ENCODE results near the gene TRAF3IP1.
"Not testable (repeated sequence)": the region's sequence is repeated elsewhere in the genome, so short reads cannot be mapped to it uniquely, and the experiment has no call there.

The TRAF3IP1 gene

DNA sequence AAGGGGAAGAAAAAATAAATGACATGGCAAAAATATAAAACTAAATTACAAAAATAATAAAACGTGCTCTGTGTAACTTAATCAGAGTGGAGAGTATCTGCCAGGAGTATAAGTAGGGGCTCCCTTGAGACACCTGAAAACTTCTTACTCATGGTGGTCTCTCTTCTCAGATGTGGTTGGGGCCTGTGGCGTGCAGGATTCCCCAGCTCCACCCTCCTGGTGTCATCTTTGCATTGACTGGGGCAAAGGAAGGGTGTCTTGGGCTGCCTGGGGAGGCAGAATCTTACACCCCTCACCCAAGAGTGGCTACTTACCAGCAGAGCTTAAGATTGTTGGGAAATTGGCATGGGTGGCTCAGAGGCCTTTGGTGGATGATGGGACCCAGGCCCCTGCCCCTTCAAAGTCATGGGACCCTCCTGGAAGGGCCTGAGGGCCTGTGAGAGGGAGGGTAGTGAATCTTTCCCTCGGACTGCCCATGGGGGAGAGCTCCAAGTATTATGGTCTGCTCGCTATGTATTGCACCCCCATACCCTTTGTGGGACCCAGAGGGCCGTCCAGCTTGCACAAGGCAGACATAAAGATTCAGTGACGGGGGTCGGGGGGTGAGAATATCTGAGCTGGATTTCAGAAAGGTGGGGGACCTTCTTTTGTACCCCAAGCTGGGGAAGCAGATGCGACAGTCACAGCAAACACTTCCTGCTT lies 6.9 kb upstream of the TRAF3IP1 start:
- no peak for DNase-seq

DNA sequence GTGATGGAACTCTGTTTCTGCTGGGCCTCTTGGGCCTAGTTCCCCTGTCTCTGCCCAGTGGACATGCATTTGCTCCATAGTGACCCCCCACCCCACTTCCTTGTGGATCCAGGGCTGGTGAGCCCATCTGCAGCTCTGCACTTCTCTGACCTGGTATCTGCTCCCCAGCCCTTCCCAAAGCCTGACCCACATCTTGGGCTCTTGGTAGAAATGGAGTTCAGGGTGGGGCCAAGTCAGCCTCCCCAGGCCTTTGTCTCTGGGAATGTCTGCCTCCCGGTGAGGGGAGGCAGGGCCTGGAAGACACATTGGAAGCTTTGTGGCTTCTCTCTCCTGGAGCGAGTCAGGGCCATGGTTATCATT lies 6.3 kb upstream of the TRAF3IP1 start:
- no peak for DNase-seq

DNA sequence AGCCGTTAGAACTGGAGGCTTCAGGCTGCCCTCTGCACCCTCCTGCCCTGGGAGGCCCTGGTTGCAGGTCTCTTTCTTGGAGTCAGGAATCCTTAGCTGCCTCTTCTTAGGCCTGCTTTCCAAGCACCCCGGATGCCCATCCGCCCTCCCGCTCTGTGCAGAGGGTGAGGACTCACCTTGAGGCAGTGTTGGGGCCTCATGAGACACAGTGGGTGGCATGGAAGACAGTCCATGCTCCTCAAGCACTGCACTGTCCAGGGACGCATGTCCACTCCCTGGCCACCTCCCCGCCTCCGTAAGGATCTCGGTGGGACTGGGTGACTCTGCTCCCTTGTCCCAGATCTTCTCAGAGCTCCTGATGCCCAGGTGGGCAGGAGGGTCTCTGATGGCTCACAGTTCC lies 5.7 kb upstream of the TRAF3IP1 start:
- DNase-seq = no peak

DNA sequence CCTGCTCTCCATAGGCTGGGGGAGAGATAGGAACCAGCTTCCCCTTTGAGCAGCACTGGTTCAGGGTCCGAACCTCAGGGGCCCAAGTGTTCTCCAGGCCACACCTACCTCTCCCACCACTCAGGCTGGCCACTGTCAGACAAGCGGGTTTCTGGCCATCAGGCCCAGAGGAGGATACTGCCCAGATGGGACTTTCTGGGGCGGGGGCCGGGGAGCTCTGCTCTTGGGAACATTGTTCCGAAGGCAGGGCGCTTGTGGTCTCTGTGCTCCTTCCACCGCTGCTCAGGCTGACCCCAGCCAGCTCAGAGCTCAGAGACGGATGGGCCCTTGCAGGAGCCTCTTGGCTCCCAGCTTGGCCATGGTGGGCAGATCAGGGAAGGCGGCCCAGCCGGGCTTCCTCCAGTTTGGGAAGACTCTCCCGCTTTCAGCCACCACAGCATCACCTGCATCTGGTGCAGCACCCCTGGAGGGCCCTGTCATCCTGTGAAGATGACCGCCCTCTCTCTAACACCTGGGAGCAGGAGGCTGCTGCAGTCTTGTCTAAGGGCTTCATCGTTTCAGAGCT lies 5.2 kb upstream of the TRAF3IP1 start:
- no peak for DNase-seq

DNA sequence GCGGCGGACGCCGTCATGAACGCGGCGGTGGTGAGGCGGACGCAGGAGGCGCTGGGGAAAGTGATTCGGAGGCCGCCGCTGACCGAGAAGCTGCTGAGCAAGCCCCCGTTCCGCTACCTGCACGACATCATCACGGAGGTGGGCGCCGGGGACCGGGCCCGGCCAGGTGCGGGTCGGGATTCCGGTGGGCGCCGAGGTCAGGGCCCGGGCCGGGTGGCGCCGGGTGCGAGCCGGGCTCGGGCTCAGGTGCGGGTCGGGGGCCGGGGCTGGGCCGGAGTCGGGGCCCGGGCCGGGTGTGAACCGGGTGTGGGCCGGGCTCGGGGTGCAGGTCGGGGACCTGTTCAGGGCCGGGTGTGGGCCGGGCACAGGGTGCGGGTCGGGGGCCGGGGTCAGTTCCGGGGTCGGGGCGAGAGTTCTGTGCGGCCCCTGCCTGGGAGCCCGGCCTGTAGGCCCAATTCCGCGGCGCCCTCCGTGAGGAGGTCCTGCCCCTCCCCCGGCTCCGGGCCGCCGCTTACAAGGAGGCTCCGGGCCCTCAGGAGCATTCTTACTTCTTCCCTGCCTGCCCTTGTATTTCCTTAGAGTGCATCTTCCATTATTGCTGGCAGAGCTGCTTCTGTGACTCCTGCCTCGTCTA lies 447 bp downstream of the TRAF3IP1 start:
- no peak for DNase-seq

DNA sequence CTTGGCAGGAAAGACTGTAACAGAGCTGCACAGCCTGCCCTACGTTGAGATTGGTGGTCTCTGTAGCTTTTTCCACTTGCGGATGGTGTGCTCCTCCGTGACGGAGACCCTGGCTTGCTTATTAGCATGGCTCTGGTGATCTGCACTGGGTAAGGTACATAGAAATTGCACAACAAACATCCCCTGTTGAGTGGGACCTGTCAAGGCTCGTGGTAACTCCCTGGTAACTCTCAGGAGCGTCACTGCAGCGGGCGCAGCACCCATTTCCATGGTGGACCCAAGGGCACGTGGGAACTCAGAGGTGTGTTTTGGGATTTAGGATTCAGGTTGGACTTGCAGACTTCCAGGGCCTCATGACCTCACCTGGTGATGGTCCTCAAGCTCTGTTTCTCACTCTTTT lies 1.1 kb downstream of the TRAF3IP1 start:
- no peak for DNase-seq

DNA sequence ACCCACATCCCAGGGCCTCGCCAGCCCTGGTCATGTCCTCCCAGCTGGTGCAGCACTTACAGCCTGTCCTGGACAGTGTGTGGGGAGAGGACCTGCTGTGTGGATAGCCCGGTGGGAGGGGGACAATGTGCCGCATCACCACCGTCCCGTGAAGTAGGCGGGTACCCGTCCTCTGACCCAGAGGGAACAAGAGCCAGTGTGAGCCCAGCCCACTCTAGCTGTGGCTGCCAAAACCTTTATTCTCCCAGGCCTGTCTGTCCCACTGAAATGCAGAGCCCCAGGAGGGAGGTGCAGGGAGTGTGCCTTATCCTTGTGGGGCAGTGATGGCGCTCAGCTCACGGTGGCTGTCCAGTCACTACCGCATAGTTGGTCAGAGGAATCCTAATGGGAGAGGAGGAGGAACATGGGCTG lies 1.7 kb downstream of the TRAF3IP1 start:
- DNase-seq = no peak

DNA sequence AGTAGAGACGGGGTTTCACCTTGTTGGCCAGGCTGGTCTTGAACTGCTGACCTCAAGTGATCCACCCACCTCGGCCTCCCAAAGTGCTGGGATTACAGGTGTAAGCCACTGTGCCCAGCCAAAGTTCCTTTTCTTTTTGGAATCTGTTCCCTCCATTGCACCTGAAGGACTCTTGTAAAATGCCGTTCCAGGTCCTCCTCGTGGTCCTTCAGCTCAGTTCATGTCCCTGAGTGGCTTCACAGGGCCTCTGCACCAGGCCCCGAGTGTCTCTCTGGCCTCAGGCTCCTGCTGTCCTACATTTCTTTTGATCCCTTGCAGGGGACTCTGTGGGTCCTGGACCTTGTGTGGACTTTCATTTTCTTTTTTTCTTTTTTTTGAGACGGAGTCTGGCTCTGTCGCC lies 3.9 kb downstream of the TRAF3IP1 start:
- not testable (repeated sequence) for DNase-seq

DNA sequence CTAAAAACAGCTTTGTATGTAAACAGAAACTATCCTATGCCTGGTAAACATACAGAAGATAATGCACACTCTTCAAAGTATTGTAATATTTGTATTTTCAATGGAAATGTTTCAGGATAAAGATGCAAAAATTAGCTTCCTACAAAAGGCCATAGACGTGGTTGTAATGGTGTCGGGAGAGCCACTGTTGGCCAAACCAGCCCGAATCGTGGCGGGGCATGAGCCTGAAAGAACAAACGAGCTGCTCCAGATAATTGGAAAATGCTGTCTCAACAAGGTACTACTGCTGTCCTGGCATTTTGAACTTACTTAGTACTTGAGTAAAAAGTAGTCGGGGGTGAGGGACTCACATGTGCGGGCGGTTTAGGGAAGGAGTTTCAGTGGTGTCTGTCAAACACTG lies 5.4 kb downstream of the TRAF3IP1 start:
- DNase-seq = no peak

DNA sequence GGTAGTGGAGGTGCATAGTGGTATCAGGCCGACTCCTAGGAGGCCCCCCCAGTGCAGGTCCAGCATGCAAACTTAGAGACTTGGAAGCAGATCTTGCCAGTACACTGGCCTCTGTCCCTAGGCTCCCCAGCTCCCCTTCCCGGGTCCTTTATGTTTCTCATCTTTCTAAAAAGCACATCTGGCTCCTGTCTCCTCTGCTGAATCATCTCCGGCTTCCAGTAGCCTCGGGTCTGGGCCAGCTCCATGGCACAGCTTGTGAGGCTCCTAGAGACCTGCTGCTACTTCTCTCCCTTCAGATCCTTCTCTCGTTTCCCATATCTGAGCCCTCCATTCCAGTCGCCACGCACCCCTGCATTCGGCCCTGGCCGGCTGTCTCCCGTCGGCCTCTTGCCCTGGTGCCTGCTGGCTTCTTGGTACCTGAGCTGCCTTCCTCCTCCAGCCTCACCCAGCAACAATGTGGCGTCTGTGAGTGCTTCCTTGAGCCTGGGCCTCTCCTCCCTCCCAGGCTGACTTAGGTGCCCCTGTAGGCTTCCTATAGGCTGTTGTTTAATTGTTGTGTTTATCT lies 6.6 kb downstream of the TRAF3IP1 start:
- DNase-seq = no peak

DNA sequence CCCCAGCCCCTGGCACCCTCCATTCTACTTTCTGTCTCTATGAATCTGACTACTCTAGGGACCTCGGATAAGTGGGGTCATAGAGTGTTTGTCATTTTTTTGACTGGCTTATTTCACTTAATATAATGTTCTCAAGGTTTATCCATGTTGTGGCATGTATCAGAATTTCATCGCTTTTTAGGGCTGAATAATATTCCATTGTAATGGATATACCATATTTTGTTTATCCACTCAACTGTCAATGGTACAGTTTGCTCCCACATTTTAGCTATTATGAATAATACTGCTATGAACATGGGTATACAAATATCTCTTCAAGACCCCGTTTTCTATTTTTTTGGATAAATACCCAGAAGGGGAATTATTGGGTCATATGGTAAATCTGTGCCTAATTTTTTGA lies 7.4 kb downstream of the TRAF3IP1 start:
- no peak for DNase-seq

DNA sequence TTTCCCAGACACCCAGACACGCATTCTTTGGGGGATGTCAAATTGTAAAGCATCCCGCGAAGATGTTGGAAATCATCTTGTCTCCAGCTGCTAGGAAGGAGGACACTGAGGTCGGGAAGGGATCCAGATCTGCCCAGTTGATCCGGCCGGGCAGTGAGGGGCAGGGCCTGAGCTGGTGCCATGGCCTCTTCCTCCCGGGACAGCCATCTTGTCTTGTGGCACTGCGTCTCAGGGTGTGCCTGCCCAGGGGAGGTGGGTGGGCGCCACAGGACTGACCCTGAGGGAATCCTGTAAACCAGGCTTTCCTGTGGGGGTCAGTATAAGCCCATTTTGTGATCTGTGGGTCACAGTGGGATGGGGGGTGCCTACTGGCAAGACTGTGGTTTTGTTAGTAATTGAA lies 10.1 kb downstream of the TRAF3IP1 start:
- no peak for DNase-seq

DNA sequence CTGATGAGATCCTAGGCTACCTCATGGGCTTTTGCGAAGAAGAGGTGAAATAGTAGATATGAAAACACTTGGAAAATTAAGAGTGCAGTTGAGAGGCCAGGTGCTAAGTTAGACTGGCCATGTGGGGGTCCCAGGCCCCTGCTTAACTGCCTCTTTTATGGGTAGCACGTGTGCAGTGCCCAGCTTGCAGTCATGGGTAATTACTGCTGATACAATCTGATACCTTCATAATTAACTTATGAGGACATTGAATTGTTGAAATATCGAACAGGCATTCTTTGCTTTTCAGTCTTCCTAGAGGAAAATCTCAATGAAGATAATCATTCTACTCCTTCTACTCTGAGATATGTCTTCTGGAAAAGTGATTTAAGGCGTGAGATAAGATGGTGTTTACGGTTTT lies 11.6 kb downstream of the TRAF3IP1 start:
- no peak for DNase-seq

DNA sequence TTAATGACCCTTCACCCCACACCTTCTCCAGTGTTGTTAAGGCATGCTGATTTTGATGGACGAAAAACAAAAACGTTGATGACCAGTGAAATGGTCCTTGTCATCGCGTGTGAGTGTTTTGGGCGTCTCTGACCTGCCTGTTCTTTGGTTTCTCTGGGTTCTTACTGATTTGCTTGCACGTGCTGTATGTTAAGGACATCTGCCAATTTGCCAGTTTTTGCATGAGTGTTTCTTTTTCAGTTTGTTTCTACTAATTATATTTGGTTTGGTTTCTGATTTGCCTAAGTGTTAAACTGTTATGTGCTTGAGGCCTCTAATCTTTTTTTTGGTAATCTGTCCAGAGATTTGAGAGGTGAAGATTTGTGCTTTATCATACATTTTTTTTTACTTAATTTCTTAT lies 14.6 kb downstream of the TRAF3IP1 start:
- no peak for DNase-seq

DNA sequence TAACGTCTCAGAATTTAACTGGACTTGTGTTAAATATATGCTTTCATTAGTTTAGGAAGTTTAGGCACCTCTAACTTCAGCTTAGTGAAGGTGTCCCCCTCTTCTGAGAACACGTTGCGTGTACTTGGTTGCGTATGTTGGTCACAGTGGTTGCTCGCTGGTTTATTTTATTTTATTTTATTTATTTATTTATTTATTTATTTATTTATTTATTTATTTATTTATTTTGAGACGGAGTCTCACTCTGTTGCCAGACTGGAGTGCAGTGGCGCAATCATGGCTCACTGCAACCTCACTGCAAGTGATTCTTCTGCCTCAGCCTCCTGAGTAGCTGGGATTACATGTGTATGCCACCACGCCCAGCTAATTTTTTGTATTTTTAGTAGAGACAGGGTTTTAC lies 15.3 kb downstream of the TRAF3IP1 start:
- not testable (repeated sequence) for DNase-seq

DNA sequence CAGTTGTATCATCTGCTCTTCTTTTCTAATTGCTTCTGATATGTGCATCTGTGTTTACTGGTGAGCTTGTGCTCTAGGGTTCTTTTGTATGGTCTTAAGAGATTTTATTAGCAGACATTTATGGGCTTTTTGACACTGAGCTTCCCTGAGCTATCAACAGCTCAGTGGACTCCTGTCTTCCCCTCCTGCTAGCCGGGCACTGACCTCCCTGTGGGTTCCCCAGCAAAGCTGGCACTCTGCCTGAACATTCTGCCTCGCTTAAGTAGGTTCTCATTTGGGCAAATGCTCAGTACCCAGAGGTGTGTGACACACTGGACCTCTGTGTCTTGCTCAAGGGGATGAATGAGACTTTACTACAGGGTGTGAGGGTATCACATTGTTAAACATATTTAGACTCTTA lies 15.8 kb downstream of the TRAF3IP1 start:
- no peak for DNase-seq

DNA sequence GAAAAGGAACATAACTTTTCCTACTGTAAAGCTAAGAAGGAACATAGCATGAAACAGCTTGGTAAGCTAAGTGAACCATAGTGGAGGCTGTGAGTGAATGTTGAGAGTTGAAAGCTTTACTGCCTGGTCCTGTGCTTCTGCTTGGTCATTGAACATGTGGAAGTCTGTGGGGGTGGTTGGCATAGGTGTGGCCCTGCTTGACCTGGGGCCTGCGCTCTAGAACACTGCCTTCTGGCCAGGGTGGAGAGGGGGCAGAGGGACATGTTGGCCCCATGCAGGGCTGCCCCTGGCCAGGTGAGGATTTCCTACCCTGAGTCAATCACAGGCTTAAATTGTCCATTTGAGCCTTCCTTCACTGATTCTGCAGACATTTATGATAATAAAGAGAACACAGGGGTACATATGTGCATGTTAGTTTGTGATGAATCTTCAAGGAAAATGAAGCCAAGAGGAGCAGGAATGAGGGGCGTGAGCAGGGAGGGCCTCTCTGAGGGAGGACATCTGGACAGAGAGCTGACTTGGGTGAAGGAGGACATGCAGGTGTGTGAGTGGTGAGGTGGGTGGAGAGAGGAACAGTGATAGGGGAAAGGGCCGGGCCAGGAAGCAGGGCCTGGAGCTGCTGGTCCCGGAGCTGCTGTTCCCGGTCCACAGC lies 16.6 kb downstream of the TRAF3IP1 start:
- no peak for DNase-seq

DNA sequence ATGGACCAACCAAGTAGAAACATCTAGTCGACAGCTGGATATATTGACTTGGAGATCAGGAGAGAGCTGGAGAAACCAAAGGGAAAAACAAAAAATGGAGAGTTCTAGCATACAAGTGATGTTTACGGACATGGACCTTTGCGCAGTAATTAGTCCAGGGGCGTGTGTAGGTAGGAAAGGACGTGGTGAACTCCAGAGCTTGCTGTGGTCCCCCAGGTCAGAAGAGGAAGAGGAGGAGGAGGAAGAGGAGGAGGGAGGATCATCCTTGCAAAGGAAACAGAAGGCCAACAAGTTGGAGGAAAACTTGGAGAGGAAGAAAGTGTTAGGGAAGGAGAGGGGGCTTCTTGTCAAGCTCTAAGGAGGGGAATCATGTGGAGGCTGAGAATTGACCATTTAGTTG lies 17.5 kb downstream of the TRAF3IP1 start:
- DNase-seq = no peak

DNA sequence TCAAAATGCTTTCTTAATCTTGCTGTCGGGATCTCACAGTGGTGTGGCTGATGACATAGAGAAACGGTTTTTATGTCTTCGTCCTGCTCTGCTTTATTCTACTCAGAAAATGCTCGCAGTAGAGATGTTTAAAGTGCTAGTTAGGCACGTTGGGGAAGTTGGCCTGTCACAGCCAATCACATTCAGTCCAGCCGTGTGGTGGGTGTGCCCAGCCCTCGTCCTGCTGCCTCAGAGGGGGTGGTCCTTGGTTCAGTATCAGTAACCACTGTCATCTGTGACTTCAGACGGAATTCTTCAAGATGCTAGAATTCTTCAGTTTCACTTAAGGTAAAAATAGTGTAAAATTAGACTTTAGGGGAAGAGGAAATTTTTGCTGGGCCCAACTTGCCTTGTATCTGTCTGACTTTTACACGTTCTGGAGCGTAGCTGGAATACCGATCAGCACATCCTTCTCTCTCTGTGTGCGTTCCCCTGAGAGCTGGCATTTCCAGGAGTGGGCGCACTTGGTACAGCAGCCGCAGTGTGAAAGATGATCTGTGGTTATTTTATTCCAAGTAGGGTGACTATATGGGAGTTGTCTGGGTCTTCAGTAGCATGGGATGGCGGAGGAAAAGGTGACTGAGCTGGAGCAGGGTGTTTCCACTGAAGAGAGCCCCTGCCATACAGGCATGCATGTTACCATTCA lies 18.5 kb downstream of the TRAF3IP1 start:
- no peak for DNase-seq

DNA sequence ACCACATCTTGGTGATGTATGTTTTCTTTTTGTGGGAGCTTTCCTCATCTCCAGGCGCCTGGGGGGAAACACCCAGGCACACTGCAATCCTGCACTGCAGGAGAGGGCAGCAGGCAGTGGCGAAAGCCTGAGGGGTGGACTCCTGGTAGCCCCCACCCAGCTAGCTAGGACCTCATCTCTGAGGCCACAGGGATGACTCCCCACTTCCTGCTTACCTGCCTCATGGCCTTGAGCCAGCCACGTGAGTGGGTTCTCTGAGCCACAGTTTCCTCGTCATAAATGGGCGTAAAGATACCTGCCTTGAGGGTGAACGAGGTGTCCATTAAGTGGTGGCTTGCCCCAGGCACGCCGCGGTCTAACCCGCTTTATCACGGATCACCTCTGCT lies 19.1 kb downstream of the TRAF3IP1 start:
- DNase-seq = no peak

DNA sequence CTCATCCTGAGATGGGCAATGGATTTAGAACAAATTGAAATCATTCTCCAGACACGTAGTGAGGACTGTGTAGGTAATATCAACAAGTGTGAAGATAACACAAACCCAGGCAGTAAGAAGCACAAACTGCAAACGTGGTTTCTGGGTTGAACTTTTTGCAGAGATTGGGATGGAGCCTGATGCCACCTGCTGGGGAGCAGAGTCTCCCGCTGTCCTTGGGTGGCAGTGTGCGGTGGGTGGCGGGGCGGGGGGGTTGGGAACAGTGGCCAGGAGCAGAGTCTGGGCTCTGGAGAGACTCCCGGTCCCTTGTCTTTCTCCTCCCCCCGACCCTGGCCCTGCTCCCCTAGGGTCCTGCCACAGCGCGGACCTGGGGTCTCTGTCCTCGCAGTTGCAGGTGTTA lies 19.5 kb downstream of the TRAF3IP1 start:
- DNase-seq = no peak

DNA sequence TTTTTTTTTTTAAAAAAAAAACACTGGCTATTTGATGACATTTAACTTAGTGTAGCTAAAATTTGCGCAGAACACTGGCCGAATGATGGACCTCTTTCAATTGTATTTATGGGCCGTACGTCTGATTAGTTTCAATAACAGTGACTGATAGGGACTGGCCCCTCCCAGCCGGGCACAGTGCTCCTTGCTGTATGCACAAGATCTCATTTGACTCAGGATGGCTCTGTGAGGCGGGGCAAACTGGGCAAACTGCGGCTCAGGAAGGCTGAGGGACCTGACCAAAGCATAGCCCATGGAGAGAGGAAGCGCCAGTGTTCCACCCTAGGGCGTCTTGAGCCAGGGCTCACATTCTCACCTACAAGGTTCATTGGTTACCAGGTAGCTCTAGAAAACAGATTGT lies 21.2 kb downstream of the TRAF3IP1 start:
- no peak for DNase-seq

DNA sequence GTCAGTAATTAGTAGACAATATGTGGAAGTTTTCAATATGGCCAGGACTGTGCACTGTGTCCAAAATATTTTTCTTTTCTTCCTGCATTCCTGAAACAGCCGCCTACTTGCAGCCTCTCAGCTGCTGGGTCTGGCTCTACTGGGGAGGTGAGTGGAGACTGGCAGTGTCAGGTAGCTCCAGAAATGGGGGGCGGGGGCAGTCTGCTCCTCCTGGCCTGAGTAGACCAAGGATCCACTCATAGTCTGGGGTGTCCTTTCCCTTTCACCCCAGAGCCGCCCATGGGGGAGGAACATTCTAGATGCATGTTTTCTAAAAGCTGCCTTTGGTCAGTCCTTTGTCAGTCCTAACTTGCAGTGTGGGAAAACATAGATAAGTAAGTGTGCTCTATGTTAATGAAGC lies 23.7 kb downstream of the TRAF3IP1 start:
- DNase-seq = no peak

Data from activated CD4-positive, alpha-beta T cell treated with anti-CD3 and anti-CD28 coated beads, Interleukin-10, Interleukin-2, amounts not matched to agents 100 ng/mL and 50 ng/mL, durations not matched to agents 16 hours and 8 hours (primary cell).